Gastrocnemius medialis (tissue), 4 donors: Measurements from ENCODE around the gene AVEN.

Experiments
- CTCF ChIP-seq, 5 experiments: fragments of 450-650 bp in 3 of 5; fragments of 200-600 bp in 2 of 5; sonication (generic) in 2 of 5; IDR thresholded peaks in 4 of 5; conservative IDR thresholded peaks in 1 of 5; 1 replicate in 4 of 5; 2 replicates in 1 of 5; pipeline ENCODE4 v1.5.1; 2016 to 2019; ENCODE audit warnings: antibody characterized with exemption in 5 of 5, mild to moderate bottlenecking in 3 of 5, moderate library complexity in 3 of 5
- POLR2A ChIP-seq, 2 donors: fragments of 450-650 bp; IDR thresholded peaks; one replicate each; pipeline ENCODE4 v1.6.1; 2017; ENCODE audit warnings: antibody characterized with exemption in 2 of 2, mild to moderate bottlenecking in 2 of 2, moderate library complexity in 2 of 2

- no peak for TF ChIP-seq POLR2A (IDR thresholded peaks at IDR 0.05)
- TF ChIP-seq CTCF (IDR thresholded peaks at IDR 0.05 in 4 of 5, conservative IDR thresholded peaks at IDR 0.05 in 1 of 5): no peak
These were observed 15.1 kb downstream of the AVEN start for GRCh38 chr15:34023907-34024306.
